Right forelimb (tissue), 1 donor: ENCODE results near the gene VAV1.
"Not testable (repeated sequence)": the region's sequence is repeated elsewhere in the genome, so short reads cannot be mapped to it uniquely, and the experiment has no call there.

Source experiments
- DNase-seq: peaks from one replicate; pipeline ENCODE4 v3.0.0-alpha.2; 2018

Gene VAV1

GRCh38 chr19:6819323-6819722, 46.8 kb downstream of the VAV1 start:
- no peak for DNase-seq

GRCh38 chr19:6820237-6820636, 47.7 kb downstream of the VAV1 start:
- DNase-seq = no peak

- DNase-seq = no peak
These were observed 49.3 kb downstream of the VAV1 start for GRCh38 chr19:6821639-6822310.

- DNase-seq = no peak
These were observed 49.8 kb downstream of the VAV1 start for GRCh38 chr19:6822311-6822670.

- no peak for DNase-seq
These were observed 52.7 kb downstream of the VAV1 start for GRCh38 chr19:6825076-6825774.

- DNase-seq = no peak
These were observed 53.9 kb downstream of the VAV1 start for GRCh38 chr19:6826281-6826920.

- no peak for DNase-seq
These were observed 55.8 kb downstream of the VAV1 start for GRCh38 chr19:6828306-6828697.

- no peak for DNase-seq
These were observed 56.5 kb downstream of the VAV1 start for GRCh38 chr19:6828698-6829633.

GRCh38 chr19:6829829-6830228, 57.3 kb downstream of the VAV1 start:
- not testable (repeated sequence) for DNase-seq

- DNase-seq = not testable (repeated sequence)
These were observed 58.6 kb downstream of the VAV1 start for GRCh38 chr19:6831084-6831483.

- DNase-seq = no peak
These were observed 59.9 kb downstream of the VAV1 start for GRCh38 chr19:6832412-6832811.

- no peak for DNase-seq
These were observed 60.8 kb downstream of the VAV1 start for GRCh38 chr19:6833166-6833790.

- DNase-seq = no peak
These were observed 61.9 kb downstream of the VAV1 start for GRCh38 chr19:6834433-6834832.

GRCh38 chr19:6835501-6835900, 63.0 kb downstream of the VAV1 start:
- DNase-seq = no peak

GRCh38 chr19:6837525-6837924, 65.0 kb downstream of the VAV1 start:
- no peak for DNase-seq

- DNase-seq = no peak
These were observed 65.7 kb downstream of the VAV1 start for GRCh38 chr19:6838062-6838655.

GRCh38 chr19:6842871-6843607, 70.5 kb downstream of the VAV1 start:
- no peak for DNase-seq

- DNase-seq = no peak
These were observed 75.3 kb downstream of the VAV1 start for GRCh38 chr19:6847828-6848200.

GRCh38 chr19:6848986-6849385, 76.5 kb downstream of the VAV1 start:
- DNase-seq = no peak

- DNase-seq = no peak
These were observed 77.4 kb downstream of the VAV1 start for GRCh38 chr19:6849876-6850275.

GRCh38 chr19:6851359-6851758, 78.9 kb downstream of the VAV1 start:
- DNase-seq = no peak

GRCh38 chr19:6852001-6852400, 79.5 kb downstream of the VAV1 start:
- no peak for DNase-seq
